GM12891 (cell line): ENCODE measurements around the gene AFF3.

Source experiments
- PAX5 ChIP-seq: IDR thresholded peaks from 2 replicates; pipeline ENCODE4 v1.6.1; 2011; ENCODE audit warnings: low read length, moderate library complexity, mild to moderate bottlenecking; ENCODE audit not compliant: insufficient read depth, severe bottlenecking
- POLR2A ChIP-seq: IDR thresholded peaks from 2 replicates; pipeline ENCODE4 v1.6.1; 2011; ENCODE audit warnings: low read depth, low read length, control low read depth
- POLR2AphosphoS5 ChIP-seq: IDR thresholded peaks from 2 replicates; pipeline ENCODE4 v1.6.1; 2011; ENCODE audit warnings: low read depth, low read length, control low read depth
- TAF1 ChIP-seq: IDR thresholded peaks from 2 replicates; pipeline ENCODE4 v1.6.1; 2011; ENCODE audit warnings: low read depth, low read length, control low read depth

DNA sequence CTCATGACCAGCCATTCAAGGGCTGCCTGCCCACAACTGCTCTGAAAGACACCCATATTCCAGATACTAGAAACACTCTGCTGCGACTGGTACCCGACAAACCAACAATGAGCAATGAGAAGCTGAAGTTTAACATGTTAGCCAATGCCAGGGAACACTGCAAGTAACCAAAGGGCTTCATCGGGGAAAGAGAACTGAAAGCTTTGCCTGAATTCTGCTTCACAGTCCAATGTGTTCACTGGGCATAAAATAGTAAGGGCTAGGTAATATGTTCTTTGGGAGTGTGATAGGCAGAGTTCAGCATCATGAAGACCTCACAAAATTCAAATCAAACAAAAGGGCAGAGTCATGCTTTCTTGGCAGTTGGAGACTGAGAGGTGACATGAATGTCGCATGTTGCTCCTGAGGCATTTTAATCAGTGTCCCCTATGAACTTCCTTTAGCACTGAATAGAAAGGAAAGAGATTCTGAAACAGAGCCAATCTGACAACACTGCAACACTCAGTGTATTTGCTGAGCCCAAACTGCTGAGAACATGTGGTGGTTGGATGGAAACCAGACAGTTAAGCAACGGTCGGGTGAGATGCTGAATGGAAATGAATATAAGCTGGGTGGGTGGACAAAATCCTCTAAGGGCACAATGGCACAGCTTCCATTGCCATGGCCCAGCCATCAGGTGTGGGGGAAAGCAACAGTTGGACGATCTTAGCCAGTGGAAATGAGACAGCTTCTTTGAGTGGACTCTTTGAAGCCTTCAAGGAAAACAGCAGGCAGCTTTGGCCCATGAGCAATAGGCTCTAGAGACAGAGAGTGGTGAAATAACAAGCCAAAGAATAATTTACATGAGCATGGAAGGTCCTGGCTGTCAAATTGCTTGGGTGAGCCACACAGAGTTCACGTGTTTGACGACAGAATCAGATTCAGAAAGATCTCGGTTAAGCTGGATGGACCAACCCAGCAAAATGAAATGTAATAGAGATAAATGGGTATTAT lies 277.5 kb downstream of the AFF3 start:
- TF ChIP-seq POLR2A: no peak
- no peak for TF ChIP-seq TAF1
- no peak for TF ChIP-seq POLR2AphosphoS5
- no peak for TF ChIP-seq PAX5
